AG09319 (cell line): ENCODE results near the gene TMEM63C.

Source experiments
- DNase-seq: peaks from one replicate; pipeline ENCODE4 v3.0.0-alpha.2; 2010; ENCODE audit warnings: low read depth; ENCODE audit errors: extremely low read depth
- CTCF ChIP-seq: IDR thresholded peaks from 2 replicates; pipeline ENCODE4 v1.5.1; 2011; ENCODE audit warnings: low read depth, mild to moderate bottlenecking, inconsistent platforms, low read length, moderate library complexity

Gene TMEM63C

DNA sequence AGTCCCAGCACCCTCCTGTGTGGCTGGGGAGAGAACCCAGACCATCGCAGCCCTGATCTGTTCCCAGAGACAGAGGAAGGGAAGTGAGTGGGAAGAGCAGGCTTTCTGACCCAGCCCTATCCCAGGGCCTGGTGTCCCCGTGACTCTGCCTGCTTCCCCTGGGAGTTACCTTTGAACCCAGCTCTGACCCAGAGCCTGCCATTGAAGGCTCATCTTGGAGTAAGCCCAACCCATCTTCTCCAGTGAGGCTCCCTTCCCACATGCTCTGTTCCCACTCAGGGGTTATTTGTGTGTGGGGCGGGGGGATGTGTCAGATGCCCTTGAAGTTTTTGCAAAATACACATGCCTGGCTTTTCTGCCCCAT lies 6.0 kb downstream of the TMEM63C start:
- DNase-seq: no peak
- no peak for TF ChIP-seq CTCF

DNA sequence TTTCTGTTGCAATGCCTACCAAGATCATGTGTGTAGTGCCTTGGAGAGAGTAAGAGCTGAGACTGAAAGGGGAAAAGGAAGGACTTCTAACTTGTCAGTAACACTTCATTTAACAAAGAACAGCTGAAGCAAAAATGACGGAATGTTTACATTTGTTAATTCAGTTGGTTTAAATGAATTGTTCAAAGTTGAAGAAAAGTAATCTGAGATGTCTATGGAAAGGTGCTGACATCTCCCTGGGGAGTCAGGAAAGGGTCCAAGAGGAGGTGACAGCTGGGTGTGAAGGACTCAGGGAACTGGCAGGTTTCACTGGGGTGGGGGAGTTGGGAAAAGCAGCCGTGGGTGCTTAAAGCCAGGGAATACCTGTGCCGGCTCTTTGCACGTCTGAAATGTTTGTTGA lies 7.9 kb downstream of the TMEM63C start:
- no peak for DNase-seq
- no peak for TF ChIP-seq CTCF

DNA sequence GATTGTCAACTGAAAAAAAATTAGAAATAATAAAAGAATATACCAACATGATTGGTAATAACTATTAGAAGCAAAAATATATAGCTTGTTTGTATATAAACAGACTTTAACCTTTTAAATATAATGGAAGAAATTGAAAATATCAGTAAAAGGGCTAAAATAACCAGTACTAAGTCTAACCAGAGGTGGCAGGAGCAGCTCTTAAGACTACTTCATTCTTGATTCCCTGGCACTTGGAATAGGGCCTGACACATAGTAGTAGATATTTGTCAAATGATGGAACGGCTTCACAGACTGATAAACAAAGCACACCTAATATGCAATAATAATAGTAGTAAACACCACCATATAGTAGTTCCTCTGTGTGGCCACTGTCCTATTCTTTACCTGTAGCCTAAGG lies 9.4 kb downstream of the TMEM63C start:
- no peak for DNase-seq
- no peak; the same call in 1 of the 2 replicates for TF ChIP-seq CTCF

GRCh38 chr14:77194706-77195105 lies 13.1 kb downstream of the TMEM63C start:
- TF ChIP-seq CTCF: no peak
- DNase-seq: no peak

- no peak for DNase-seq
- TF ChIP-seq CTCF: no peak
These were observed 14.2 kb downstream of the TMEM63C start for GRCh38 chr14:77195766-77196165.

- no peak for DNase-seq
- TF ChIP-seq CTCF: no peak
These were observed 16.4 kb downstream of the TMEM63C start for GRCh38 chr14:77197988-77198387.

DNA sequence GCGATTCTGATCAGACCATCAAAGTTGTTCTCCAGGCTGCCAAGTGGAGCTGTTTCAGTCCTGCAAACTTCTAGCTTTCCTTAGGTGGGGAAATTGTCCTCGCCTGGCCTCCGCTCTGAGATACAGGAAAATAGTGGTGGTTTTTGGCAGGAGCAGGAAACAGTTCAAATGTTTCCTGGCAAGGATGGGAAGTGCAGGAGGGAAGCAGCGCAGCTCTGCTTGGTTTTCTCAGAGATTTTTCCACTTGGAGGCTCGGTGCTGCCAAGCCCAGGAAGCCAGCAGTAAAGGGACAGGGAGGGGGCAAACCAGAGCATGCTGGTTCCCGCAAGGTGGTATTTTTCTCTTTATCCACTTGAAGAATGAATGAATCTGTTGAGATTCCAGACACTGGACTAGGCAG lies 17.0 kb downstream of the TMEM63C start:
- no peak for DNase-seq
- no peak for TF ChIP-seq CTCF
